Uterus (tissue), 2 donors: ENCODE measurements around the gene CEP63.

Source experiments
- POLR2A ChIP-seq, 2 donors: fragments of 450-650 bp; IDR thresholded peaks; one replicate each; pipeline ENCODE4 v1.6.1; 2016; ENCODE audit warnings: antibody characterized with exemption in 2 of 2, mild to moderate bottlenecking in 1 of 2, moderate library complexity in 1 of 2
- TF ChIP-seq, protein P1 (sequence below), 4 experiments: fragments of 200-600 bp in 2 of 4; fragments of 450-650 bp in 2 of 4; sonication (generic) in 2 of 4; IDR thresholded peaks; one replicate each; pipeline ENCODE4 v1.5.1; 2016 to 2019; ENCODE audit warnings: antibody characterized with exemption in 4 of 4, mild to moderate bottlenecking in 2 of 4, moderate library complexity in 1 of 4

- no peak for TF ChIP-seq POLR2A (IDR thresholded peaks at IDR 0.05)
- TF ChIP-seq, protein P1, sequence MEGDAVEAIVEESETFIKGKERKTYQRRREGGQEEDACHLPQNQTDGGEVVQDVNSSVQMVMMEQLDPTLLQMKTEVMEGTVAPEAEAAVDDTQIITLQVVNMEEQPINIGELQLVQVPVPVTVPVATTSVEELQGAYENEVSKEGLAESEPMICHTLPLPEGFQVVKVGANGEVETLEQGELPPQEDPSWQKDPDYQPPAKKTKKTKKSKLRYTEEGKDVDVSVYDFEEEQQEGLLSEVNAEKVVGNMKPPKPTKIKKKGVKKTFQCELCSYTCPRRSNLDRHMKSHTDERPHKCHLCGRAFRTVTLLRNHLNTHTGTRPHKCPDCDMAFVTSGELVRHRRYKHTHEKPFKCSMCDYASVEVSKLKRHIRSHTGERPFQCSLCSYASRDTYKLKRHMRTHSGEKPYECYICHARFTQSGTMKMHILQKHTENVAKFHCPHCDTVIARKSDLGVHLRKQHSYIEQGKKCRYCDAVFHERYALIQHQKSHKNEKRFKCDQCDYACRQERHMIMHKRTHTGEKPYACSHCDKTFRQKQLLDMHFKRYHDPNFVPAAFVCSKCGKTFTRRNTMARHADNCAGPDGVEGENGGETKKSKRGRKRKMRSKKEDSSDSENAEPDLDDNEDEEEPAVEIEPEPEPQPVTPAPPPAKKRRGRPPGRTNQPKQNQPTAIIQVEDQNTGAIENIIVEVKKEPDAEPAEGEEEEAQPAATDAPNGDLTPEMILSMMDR (IDR thresholded peaks at IDR 0.05) = no peak
Measured at GRCh38 chr3:134448664-134449063, 37.2 kb upstream of the CEP63 start.
